Adrenal gland (tissue), 5 donors: ENCODE data around the gene NDST1.

ENCODE experiments used
- POLR2A ChIP-seq, 2 donors: fragments of 450-650 bp; IDR thresholded peaks; one replicate each; pipeline ENCODE4 v1.6.1; 2017; ENCODE audit warnings: antibody characterized with exemption in 2 of 2, mild to moderate bottlenecking in 2 of 2, moderate library complexity in 1 of 2
- TF ChIP-seq, protein P1 (sequence below), 6 experiments: fragments of 450-650 bp in 4 of 6; fragments of 200-600 bp in 2 of 6; sonication (generic) in 1 of 6; IDR thresholded peaks; 1 replicate in 5 of 6; 2 replicates in 1 of 6; pipeline versions ENCODE4 v1.5.1 to v1.8.0; 2016 to 2021; ENCODE audit warnings: antibody characterized with exemption in 6 of 6, mild to moderate bottlenecking in 2 of 6, moderate library complexity in 1 of 6
- donor health status: DM: no; HTN: no; CAD: no.

DNA sequence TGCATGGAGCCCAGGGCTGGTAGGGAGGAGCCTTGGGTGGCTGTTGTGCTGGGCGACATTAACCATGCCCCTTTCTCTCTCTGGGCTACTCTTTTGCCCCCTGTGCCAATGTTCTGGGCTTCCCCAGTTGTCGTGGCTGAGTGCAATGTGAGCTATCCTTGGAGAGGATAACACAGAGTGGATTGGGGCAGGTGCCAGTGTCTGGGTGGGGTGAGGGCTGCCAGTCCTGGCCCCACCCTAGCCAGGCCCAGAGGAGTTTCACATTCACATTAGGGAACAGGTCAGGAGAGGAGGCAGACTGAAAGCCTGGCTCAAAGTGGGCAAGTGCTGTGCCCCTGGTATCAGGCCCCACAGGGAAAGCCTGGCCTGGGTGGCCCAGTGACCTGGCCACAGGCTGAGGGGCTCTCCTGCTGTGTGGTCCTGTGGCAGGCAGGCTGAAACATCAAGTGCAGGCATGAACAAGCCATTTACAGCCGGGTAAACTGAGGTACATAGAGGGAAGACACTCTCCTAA, 7.5 kb upstream of the NDST1 start:
- TF ChIP-seq POLR2A (IDR thresholded peaks at IDR 0.05), result peak in 1 of 2 donors; percentile 23
- TF ChIP-seq, protein P1, sequence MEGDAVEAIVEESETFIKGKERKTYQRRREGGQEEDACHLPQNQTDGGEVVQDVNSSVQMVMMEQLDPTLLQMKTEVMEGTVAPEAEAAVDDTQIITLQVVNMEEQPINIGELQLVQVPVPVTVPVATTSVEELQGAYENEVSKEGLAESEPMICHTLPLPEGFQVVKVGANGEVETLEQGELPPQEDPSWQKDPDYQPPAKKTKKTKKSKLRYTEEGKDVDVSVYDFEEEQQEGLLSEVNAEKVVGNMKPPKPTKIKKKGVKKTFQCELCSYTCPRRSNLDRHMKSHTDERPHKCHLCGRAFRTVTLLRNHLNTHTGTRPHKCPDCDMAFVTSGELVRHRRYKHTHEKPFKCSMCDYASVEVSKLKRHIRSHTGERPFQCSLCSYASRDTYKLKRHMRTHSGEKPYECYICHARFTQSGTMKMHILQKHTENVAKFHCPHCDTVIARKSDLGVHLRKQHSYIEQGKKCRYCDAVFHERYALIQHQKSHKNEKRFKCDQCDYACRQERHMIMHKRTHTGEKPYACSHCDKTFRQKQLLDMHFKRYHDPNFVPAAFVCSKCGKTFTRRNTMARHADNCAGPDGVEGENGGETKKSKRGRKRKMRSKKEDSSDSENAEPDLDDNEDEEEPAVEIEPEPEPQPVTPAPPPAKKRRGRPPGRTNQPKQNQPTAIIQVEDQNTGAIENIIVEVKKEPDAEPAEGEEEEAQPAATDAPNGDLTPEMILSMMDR (IDR thresholded peaks at IDR 0.05), result no peak
